GM19099 (cell line): ENCODE measurements around the gene PLK5.

Source experiments
- POLR2A ChIP-seq: IDR thresholded peaks from 3 replicates; pipeline ENCODE4 v1.6.1; 2011; ENCODE audit warnings: low read depth; ENCODE audit not compliant: insufficient read length; ENCODE audit errors: extremely low read depth

PLK5 gene

GRCh38 chr19:1570836-1571235, 47.0 kb downstream of the PLK5 start:
- TF ChIP-seq POLR2A, result no peak

DNA sequence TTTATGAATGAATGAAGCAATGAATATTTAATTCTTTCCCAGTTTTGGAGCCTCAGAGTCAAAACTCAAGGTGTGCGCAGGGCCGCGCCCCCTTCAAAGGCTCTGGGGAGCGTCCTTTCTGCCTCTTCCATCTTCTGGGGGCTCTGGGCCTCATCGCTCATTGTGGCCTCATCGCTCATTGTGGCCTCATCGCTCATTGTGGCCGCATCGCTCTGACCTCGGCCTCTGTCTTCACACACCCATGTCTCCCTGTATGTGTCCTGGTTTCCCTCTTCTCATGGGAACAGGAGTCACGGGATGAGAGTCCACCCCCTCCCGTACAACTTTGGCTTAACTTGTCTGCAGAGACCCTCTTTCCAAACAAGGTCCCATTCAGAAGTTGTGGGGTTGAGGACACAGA, 47.5 kb downstream of the PLK5 start:
- TF ChIP-seq POLR2A, result no peak

DNA sequence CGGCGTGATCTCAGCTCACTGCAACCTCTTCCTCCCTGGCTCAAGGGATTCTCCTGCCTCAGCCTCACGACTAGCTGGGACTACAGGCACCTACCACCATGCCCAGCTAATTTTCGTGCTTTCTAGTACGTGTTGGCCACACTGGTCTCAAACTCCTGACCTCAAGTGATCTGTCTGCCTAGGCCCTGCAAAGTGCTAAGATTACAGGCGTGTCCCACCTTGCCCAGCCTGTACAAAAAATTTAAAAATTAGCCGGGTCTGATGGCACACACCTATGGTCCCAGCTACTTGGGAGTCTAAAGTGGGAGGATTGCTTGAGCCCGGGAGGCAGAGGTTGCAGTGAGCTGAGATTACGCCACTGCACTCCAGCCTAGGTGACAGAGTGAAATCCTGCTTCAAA, 48.9 kb downstream of the PLK5 start:
- TF ChIP-seq POLR2A, result no peak

- no peak for TF ChIP-seq POLR2A
These were observed 50.7 kb downstream of the PLK5 start for GRCh38 chr19:1574354-1575136.

DNA sequence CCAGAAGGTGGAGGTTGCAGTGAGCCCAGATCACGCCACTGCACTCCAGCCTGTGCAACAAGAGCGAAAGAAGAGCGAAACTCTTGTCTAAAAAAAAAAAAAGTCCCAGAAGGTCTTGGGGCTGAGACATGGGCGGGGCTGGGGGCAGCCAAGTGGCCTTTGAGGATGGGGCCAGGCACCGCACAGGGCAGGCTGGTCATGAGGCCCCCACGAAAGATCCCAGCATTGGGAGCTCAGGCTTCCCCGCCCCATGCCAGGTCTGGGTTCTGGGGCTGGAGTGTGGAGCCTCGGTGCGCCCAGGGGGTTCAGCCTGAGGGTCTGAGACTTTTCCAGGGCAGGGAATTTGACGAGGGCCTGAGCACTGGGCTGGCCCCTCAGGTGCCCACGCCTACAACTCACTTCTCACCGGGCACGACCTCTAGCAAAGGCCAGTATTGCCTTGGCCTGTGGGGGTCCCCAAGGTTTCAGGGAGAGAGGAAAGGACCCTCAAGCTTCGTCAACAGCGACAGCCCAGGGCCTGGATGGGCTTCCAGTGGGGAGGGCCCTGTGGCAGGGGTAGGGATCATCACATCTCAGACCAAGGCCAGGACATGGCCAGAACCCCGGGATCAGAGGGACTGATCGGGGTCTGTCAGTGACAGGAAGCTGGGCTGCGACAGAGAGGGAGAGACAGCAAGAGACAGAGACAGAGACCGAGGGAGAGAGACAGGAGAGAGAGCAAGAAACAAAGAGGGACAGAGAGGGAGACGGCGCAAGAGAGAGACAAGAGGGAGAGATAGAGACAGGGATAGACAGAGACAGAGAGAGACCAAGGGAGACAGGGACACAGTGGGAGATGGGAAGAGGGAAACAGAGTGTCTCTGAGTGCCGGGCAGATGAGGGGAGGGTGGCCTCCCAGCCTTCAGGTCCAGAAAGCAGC, 51.7 kb downstream of the PLK5 start:
- no peak for TF ChIP-seq POLR2A

DNA sequence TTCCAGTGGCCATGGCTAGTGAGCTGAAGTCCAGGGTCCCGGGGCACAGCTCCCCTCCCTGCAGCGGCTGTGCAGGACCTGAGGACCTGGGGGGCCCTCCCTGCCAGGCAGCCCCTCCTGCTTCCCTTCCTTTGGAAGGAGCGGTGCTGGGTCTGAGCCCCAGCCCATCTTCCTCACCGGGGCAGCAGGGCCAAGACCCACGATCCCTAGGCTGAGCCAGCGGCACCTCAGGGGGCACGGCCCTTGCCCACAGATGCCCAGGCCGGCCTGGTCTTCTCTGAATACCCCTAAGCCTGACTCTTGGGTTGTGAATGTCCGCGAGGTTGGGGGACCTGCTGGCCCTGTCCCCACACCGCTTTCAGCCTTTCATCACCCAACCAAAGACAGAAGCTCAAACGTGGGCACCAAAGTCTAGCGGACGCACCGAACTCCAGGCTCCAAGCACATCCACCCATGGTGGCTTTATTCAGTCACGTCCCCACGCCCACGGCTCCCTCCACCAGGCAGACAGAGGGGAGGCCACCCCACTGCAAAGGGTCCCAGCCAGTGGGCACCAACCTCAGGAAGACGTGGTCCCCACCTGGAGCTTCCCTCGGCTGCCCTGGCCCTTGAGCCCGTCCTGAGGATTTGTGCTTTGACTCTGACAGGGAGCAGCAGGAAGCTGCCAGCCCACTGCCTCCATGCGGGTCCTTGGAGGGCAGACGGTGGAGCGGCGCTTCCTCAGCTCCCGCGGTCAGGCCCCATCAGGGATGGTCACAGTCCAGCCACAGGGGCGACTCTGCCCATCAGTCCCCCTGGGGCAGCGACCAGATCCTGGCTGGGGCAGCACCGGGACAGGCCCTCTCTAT, 52.6 kb downstream of the PLK5 start:
- no peak for TF ChIP-seq POLR2A

DNA sequence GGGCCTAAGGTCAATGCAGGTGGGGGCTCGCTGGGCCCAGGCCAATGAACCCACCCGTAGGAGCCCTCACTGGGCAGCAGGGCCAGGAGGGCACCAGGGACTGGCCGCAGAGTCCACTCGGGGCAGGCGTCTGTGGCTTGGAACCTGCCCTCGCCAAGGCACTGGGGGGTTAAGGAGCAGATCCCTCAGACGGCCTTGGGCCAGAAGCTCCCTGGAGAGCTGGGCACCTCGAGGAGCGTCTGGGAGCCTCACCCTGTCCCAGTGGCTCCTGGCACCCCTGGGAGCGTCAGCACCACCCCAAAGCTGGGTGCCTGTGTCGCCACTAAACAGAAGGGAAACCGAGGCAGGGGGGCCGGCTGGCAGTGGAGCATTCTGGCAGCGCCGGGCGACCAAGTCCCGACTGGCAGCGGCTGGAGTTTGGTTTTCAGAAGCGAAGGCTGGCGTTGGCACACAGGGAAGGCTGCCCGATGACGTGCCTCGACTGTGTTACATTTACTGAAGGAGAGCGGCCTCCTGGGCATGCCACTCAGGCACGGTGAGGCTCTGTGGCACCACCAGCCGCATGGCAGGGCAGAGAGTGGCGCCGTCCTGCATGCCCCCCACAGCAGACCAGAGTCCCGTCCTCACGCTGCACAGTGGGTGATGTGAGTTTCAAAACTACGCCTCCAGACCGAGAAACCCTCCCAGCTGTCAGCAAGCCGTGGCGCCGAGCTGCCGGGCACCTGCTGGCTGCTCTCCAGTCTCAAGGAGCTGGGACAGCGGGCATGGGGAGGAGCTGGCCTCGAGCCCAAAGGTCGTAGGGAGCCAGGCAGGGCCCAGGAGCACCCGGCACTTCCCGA, 53.4 kb downstream of the PLK5 start:
- no peak for TF ChIP-seq POLR2A

GRCh38 chr19:1577929-1578618, 54.2 kb downstream of the PLK5 start:
- no peak for TF ChIP-seq POLR2A

DNA sequence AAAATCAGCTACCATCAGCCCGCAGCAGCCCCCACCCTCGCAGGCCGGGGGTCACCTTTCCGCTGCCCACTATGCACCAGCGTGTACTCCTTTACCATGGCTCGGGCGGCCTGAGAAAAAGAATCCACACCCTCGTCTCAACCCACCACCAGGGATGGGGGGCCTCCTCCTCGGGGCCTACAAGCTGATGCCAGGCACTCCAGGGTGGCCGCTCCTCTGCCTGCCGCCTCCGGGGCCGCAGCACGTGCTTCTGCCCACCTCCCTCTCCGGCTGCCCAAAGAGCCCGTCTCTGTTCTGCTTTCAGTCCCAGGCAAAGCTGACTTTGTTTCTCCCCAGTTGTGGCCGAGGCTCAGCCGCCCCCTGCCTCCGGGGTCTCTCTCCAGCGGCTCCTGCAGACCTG, 55.3 kb downstream of the PLK5 start:
- TF ChIP-seq POLR2A, result no peak

DNA sequence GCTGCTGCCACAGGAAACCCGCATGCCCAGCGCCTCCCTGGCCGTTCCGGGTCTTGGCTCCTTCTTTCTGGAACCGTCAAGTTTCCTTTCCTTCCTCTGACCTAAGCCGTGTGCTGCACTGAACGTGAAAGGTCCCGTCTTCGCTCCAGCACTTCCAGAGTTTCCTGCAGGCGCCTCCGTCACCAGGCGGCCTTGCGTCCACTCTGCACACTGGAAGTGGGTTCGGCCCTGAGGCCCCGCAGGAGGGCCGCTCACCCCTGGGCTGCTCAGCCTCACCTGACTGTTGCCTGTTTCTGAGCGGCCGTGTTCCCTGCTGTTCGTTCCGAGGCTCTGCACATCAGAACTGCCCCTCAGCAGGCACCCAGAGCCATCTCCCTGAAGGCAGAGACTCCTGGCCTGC, 56.5 kb downstream of the PLK5 start:
- no peak for TF ChIP-seq POLR2A

DNA sequence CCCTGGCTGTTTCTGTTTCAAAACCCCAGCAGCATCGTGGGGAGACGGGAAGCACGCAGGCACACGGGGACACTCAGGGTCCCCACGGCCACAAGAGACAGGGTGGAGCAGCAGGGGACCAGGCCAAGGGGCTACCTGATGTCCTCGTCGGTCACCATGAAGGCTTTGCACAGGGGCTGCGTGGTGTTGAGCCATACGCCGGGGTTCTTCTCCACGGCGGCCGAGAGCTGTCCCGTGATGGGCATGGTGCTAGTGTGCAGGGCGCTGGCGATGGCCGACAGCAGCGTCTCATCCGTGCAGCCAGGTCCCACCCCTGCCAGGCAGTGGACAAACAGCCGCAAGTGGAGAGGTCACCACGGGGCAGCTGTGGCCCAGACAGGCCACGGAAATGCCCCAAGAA, 57.1 kb downstream of the PLK5 start:
- no peak for TF ChIP-seq POLR2A

DNA sequence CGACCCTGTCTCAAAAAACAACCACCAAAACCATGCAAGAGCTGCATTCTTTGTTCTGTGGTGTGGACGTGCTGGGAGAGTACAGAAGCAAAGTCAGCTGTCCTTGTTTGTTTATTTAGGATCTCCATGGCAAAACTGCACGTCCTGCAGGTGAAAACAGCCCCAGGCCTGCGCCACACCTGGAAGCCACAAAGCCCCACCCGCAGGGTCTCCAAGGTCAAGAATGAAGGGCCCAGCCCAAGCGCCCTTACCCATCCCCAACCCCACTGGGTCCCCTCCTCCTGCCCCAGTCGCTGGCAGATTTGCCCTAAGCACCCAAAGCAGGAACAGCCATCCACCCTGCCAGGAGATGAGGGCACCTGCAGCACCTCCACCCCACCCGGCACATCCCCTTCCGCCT, 58.3 kb downstream of the PLK5 start:
- no peak for TF ChIP-seq POLR2A

DNA sequence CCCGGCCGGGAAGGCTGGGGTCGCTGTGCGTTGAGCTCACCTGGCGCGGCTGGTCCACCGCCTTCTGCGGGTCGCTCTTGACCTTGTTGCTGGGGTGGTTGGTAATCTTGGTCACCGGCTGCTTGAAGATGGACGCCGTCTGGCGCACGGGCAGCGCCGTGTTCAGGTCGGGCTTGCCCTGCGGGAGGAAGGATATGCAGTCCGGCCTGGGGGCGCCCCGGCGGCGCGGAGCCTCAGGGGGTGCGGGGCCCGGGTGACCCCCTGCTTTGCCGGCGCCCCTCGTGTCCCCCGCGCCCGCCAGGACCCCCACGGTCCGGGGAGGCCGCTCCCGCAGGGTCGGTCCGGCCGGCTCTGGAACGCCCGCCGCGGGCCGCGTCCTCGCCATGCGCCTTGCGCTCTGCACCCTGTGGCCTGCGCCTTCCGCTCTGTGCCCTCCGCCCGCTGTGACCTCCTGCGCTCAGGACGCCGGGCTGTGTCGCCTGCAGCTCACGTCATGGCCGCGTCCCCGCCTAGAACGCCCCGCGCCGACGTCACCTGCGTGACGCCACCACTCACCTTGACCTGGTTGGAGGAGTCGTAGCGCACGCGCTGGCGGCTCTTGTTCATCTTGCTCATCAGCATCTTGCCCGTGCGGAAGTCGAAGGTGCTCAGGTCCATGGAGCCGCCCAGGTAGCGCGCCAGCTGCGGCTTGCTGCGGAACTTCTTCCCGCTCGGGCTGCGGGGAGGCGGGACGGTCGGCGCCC, 60.8 kb downstream of the PLK5 start:
- no peak for TF ChIP-seq POLR2A
